Brain microvascular endothelial cell (primary cell): Measurements from ENCODE around the gene PDLIM7.

ENCODE experiments used
- DNase-seq: peaks from one replicate; pipeline ENCODE4 v3.0.0-alpha.2; 2020
- H3K27ac ChIP-seq: fragments of 250-450 bp; sonication (Bioruptor Pico); 2 replicates; pipeline ENCODE4 v1.5.1; 2020; ENCODE audit warnings: mild to moderate bottlenecking, moderate library complexity
- H3K27me3 ChIP-seq: fragments of 250-450 bp; sonication (Bioruptor Pico); replicated peaks from 2 replicates; pipeline ENCODE4 v1.5.1; 2020; ENCODE audit warnings: mild to moderate bottlenecking
- H3K36me3 ChIP-seq: fragments of 250-450 bp; sonication (Bioruptor Pico); replicated peaks from 2 replicates; pipeline ENCODE4 v1.5.1; 2020; ENCODE audit warnings: mild to moderate bottlenecking
- H3K4me3 ChIP-seq: 2 replicates; pipeline ENCODE4 v1.5.1; 2011; ENCODE audit warnings: low read depth, mild to moderate bottlenecking, control low read depth, low read length, moderate library complexity
- in situ Hi-C: cut with HindIII; loops from 2 replicates; pipeline ENCODE4 v1.10.0; 2017; ENCODE audit warnings: low sequenced_read_pairs, low pct_ligation_motif_present
- TF ChIP-seq, protein P1 (sequence below): IDR thresholded peaks from 2 replicates; pipeline ENCODE4 v1.5.1; 2011; ENCODE audit warnings: low read depth, mild to moderate bottlenecking, moderate library complexity, low read length, control low read depth, inconsistent platforms; ENCODE audit errors: missing control alignments

The PDLIM7 gene, protein sequence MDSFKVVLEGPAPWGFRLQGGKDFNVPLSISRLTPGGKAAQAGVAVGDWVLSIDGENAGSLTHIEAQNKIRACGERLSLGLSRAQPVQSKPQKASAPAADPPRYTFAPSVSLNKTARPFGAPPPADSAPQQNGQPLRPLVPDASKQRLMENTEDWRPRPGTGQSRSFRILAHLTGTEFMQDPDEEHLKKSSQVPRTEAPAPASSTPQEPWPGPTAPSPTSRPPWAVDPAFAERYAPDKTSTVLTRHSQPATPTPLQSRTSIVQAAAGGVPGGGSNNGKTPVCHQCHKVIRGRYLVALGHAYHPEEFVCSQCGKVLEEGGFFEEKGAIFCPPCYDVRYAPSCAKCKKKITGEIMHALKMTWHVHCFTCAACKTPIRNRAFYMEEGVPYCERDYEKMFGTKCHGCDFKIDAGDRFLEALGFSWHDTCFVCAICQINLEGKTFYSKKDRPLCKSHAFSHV

DNA sequence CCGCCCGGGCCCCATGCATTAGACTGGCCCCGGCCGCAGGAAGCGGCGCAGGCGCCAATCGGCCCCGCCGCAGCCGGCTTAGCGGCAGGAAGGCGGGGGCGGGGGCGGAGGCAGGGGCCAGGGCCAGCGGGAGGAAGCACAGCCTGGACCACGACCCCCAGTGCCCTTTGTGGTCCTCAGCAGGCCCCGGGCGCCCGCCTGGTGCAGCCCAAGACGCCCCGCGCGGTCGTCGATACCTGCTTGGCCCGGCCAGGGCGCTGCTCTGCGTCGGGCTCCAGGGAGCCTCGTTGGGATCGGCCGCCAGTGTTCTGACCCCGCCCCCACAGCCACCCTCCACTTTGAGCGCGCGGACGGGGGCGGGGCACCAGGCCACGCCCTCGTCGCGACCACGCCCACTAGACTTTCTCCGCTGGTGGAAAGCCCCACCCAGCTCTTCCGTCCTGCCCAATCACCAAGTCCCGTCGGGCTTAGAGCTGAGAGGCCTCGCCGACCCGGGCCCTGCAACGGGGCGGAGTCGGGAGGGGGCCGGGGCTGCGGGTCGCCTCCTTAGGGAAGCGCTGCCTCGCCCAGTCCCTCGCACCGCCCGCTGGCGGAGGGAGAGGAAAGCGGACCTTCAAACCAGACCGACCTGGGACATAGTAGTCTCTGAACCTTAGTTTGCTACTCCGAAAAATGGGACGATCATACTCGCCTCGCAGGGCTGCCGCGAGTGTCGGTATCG lies at the start of gene PDLIM7:
Gene PDLIM7, minus strand, starts transcription at position 313 of the 721 bp plus-strand sequence. CDS start 1,092 bp downstream, outside the sequence.
- H3K27ac ChIP-seq: peak within 1 kb of the TSS; percentile 97

GRCh38 chr5:177546258-177546741 lies 48.9 kb upstream of the PDLIM7 start:
- Histone ChIP-seq H3K36me3 (no peaks in the 10 kb centered on the region), H3K27ac (peak overlapping the region; percentile 99), H3K4me3 (no peak overlapping the region), H3K27me3 (no peaks in the 10 kb centered on the region)
- TF ChIP-seq, protein P1, sequence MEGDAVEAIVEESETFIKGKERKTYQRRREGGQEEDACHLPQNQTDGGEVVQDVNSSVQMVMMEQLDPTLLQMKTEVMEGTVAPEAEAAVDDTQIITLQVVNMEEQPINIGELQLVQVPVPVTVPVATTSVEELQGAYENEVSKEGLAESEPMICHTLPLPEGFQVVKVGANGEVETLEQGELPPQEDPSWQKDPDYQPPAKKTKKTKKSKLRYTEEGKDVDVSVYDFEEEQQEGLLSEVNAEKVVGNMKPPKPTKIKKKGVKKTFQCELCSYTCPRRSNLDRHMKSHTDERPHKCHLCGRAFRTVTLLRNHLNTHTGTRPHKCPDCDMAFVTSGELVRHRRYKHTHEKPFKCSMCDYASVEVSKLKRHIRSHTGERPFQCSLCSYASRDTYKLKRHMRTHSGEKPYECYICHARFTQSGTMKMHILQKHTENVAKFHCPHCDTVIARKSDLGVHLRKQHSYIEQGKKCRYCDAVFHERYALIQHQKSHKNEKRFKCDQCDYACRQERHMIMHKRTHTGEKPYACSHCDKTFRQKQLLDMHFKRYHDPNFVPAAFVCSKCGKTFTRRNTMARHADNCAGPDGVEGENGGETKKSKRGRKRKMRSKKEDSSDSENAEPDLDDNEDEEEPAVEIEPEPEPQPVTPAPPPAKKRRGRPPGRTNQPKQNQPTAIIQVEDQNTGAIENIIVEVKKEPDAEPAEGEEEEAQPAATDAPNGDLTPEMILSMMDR: no peak
- in situ Hi-C loops: no loop called here
- peak; percentile 94 for DNase-seq

More for the DNA sequence above, at the start of gene PDLIM7:
- Histone ChIP-seq H3K36me3 (peaks cover 25% of the 10 kb centered on the region), H3K27me3 (no peaks in the 10 kb centered on the region), H3K4me3 (peak within 1 kb of the TSS; percentile 81)
- peak; percentile 92 for DNase-seq
- in situ Hi-C loops: no loop called here
- TF ChIP-seq, protein P1: peak; percentile 18

DNA sequence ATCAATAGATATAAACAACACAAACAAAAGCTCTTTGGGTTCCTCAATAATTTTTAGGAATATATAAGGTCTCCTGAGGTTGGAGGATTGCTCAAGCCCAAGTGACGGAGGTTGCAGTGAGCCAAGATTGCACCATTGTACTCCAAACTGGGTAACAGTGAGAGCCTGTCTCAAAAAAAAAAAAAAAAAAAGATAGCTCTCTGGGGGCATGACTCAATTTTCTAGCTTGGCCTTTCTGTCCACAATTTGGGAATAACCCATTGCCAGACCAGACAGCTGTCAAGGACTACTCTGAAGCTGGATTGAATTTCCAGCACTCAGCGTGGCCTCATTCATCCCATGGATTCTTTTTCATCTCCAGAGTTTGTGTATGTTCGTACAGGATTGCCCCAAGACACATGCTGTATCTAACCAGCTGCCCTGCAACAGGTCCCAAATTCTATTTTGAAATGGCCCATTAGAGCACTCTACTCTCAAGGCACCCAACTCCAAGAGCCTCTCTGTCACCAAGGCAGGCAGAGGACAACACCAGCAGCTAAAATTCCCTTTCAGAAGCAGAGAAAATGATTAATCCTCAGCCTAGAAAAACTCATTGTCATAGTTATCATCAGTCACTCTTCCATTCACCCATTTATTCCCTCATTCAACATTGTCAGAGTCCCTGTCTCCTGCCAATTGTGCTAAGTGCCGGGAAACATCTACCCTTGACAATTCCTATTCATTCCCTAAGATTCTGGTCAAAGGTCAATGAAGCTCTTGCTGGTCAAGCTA lies 48.3 kb upstream of the PDLIM7 start:
- Histone ChIP-seq H3K27ac (peak overlapping the region; percentile 99), H3K27me3 (no peaks in the 10 kb centered on the region), H3K4me3 (no peak overlapping the region), H3K36me3 (no peaks in the 10 kb centered on the region)
- DNase-seq: peak; percentile 85
- in situ Hi-C loops: no loop called here
- TF ChIP-seq, protein P1: no peak

- Histone ChIP-seq H3K27me3 (no peaks in the 10 kb centered on the region), H3K4me3 (no peak overlapping the region), H3K36me3 (no peaks in the 10 kb centered on the region), H3K27ac (no peak overlapping the region)
- in situ Hi-C loops: no loop called here
- TF ChIP-seq, protein P1: no peak
- DNase-seq: no peak
Measured at GRCh38 chr5:177542816-177543465, 45.5 kb upstream of the PDLIM7 start.

GRCh38 chr5:177540438-177540837 lies 43.0 kb upstream of the PDLIM7 start:
- no peaks in the 10 kb centered on the region for H3K27me3 ChIP-seq
- TF ChIP-seq, protein P1: no peak
- H3K4me3 ChIP-seq: no peak overlapping the region
- in situ Hi-C loops: no loop called here
- H3K27ac ChIP-seq: no peak overlapping the region
- peaks cover 5% of the 10 kb centered on the region for H3K36me3 ChIP-seq
- DNase-seq: no peak
